22Rv1 (cell line): Measurements from ENCODE around the gene WDTC1.

ENCODE experiments used
- ZFX ChIP-seq: fragments of 450-650 bp; IDR thresholded peaks from 2 replicates; pipeline ENCODE4 v1.6.1; 2017; ENCODE audit warnings: antibody characterized with exemption, borderline replicate concordance
- TF ChIP-seq, protein P1 (sequence below): fragments of 450-650 bp; IDR thresholded peaks from 2 replicates; pipeline ENCODE4 v1.5.1; 2017; ENCODE audit warnings: mild to moderate bottlenecking

GRCh38 chr1:27356619-27357280 lies 122.3 kb downstream of the WDTC1 start:
- TF ChIP-seq, protein P1, sequence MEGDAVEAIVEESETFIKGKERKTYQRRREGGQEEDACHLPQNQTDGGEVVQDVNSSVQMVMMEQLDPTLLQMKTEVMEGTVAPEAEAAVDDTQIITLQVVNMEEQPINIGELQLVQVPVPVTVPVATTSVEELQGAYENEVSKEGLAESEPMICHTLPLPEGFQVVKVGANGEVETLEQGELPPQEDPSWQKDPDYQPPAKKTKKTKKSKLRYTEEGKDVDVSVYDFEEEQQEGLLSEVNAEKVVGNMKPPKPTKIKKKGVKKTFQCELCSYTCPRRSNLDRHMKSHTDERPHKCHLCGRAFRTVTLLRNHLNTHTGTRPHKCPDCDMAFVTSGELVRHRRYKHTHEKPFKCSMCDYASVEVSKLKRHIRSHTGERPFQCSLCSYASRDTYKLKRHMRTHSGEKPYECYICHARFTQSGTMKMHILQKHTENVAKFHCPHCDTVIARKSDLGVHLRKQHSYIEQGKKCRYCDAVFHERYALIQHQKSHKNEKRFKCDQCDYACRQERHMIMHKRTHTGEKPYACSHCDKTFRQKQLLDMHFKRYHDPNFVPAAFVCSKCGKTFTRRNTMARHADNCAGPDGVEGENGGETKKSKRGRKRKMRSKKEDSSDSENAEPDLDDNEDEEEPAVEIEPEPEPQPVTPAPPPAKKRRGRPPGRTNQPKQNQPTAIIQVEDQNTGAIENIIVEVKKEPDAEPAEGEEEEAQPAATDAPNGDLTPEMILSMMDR = no peak
- TF ChIP-seq ZFX = no peak
